Measurements from ENCODE around the gene DBI. TPM values are rescaled to one million over a fixed set of nuclear protein-coding genes. Genes with fewer than 3 reads are reported as not detected.
A peak's percentile ranks its signal among the peaks of the same experiment; 100 is the strongest.

Gene DBI
- polyA plus RNA-seq, 3 donors, result 126 to 436 (median 398) TPM

DNA sequence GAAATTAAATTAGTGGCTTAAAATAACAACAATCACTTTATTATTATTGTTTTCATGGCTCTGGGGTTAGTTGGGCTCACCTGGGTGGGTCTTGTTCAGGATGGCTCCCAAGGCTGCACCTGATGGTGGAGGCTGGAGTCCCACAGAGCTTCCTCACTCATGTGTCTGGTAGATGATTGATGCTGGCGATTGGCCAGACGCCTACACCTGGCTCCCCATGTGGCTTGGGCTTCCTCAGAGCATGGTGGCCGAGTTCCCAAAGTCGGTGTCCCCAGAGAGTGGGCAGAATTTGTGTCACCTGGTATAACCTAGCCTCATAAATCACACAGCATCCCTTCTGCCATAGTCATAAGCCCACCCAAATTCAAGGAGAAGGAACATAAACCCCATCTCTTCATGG, 18.2 kb downstream of the DBI start:
- peaks cover 29% of the 10 kb centered on the region for H3K4me1 Mint-ChIP-seq
- H3K79me2 ChIP-seq (ENCODE audit: insufficient read depth, low read length), result no peaks in the 10 kb centered on the region
- H3K4me3 Mint-ChIP-seq, result no peak overlapping the region
- intact Hi-C loops (cut with micrococcal nuclease), result no loop called here
- peak overlapping the region in 1 of 7 donors; percentile 63 for H3K27ac Mint-ChIP-seq
- H3K4me3 ChIP-seq (replicated peaks in 1 of 3; ENCODE audit: low read depth in 2 of 3, low read length in 3 of 3), result no peak overlapping the region
- DNase-seq, result no peak
- H3K27ac ChIP-seq (ENCODE audit: low read depth in 1 of 2, low read length in 2 of 2), result no peak overlapping the region
- no peaks in the 10 kb centered on the region for H3K9me3 ChIP-seq (replicated peaks in 1 of 2; ENCODE audit: control insufficient read depth in 1 of 2, insufficient read depth in 1 of 2, low read length in 2 of 2)
- no peaks in the 10 kb centered on the region for H3K36me3 ChIP-seq (replicated peaks in 1 of 2; ENCODE audit: control insufficient read depth in 1 of 2, insufficient read depth in 2 of 2, low read length in 2 of 2)
- H3K36me3 Mint-ChIP-seq, result no peaks in the 10 kb centered on the region
- no peak overlapping the region for H3K4me2 ChIP-seq (replicated peaks; ENCODE audit: extremely low read depth, low read length, poor library complexity, severe bottlenecking)
- H3K9me3 Mint-ChIP-seq, result no peaks in the 10 kb centered on the region
- H3K27me3 ChIP-seq (ENCODE audit: control insufficient read depth in 2 of 2, insufficient read depth in 2 of 2, low read length in 2 of 2), result no peaks in the 10 kb centered on the region
- no peaks in the 10 kb centered on the region for H4K20me1 ChIP-seq (ENCODE audit: insufficient read depth, low read length)
- no peak overlapping the region for H2AFZ ChIP-seq (ENCODE audit: insufficient read depth, low read depth, low read length, poor library complexity, severe bottlenecking)
- no peak overlapping the region for H3K9ac ChIP-seq (ENCODE audit: insufficient read depth, low read length, poor library complexity, severe bottlenecking)
- peaks cover 0 to 2% (median 0%) of the 10 kb centered on the region in 3 donors for H3K27me3 Mint-ChIP-seq (ENCODE audit: low read depth in 3 of 3)
- 78% methylated on average over 4 of the region's 4 CpGs for WGBS (ENCODE audit: insufficient coverage)
- peaks cover 23 to 32% of the 10 kb centered on the region in 2 donors for H3K4me1 ChIP-seq (ENCODE audit: control insufficient read depth in 1 of 2, insufficient read depth in 2 of 2, low read length in 2 of 2)
- TF ChIP-seq, protein P1, sequence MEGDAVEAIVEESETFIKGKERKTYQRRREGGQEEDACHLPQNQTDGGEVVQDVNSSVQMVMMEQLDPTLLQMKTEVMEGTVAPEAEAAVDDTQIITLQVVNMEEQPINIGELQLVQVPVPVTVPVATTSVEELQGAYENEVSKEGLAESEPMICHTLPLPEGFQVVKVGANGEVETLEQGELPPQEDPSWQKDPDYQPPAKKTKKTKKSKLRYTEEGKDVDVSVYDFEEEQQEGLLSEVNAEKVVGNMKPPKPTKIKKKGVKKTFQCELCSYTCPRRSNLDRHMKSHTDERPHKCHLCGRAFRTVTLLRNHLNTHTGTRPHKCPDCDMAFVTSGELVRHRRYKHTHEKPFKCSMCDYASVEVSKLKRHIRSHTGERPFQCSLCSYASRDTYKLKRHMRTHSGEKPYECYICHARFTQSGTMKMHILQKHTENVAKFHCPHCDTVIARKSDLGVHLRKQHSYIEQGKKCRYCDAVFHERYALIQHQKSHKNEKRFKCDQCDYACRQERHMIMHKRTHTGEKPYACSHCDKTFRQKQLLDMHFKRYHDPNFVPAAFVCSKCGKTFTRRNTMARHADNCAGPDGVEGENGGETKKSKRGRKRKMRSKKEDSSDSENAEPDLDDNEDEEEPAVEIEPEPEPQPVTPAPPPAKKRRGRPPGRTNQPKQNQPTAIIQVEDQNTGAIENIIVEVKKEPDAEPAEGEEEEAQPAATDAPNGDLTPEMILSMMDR (IDR thresholded peaks at IDR 0.05), result no peak

DNA sequence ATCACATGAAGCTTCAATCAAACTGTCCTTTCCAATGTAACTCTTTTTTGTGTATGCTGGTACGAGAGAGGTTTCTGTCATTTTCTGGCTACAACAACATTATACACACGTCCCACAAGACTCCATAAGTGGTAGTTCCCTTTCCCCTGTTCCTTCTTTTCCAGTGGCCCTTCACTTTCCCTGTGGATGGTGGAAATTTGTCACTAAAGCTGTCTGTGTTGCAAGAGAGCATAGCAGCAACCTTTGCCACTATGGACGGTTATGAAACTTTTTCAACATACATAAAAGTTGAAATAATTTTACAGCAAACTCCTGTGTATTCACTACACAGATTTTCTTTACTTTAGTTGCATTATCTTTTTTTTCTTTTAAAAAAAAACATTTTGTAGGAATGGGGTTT, 18.7 kb downstream of the DBI start:
- intact Hi-C loops (cut with micrococcal nuclease), result no loop called here
- Mint-ChIP-seq H3K4me1 (peaks cover 31% of the 10 kb centered on the region), H3K27me3 (ENCODE audit: low read depth in 3 of 3) (peaks cover 0 to 2% (median 0%) of the 10 kb centered on the region in 3 donors), H3K36me3 (no peaks in the 10 kb centered on the region), H3K9me3 (no peaks in the 10 kb centered on the region), H3K4me3 (no peak overlapping the region), H3K27ac (peak overlapping the region in 2 of 7 donors; percentile 32 to 51)
- DNase-seq, result no peak
- Histone ChIP-seq H3K27me3 (ENCODE audit: control insufficient read depth in 2 of 2, insufficient read depth in 2 of 2, low read length in 2 of 2) (no peaks in the 10 kb centered on the region), H4K20me1 (ENCODE audit: insufficient read depth, low read length) (no peaks in the 10 kb centered on the region), H3K79me2 (ENCODE audit: insufficient read depth, low read length) (no peaks in the 10 kb centered on the region), H3K4me2 (replicated peaks; ENCODE audit: extremely low read depth, low read length, poor library complexity, severe bottlenecking) (no peak overlapping the region), H3K9me3 (replicated peaks in 1 of 2; ENCODE audit: control insufficient read depth in 1 of 2, insufficient read depth in 1 of 2, low read length in 2 of 2) (no peaks in the 10 kb centered on the region), H3K4me3 (replicated peaks in 1 of 3; ENCODE audit: low read depth in 2 of 3, low read length in 3 of 3) (no peak overlapping the region), H3K4me1 (ENCODE audit: control insufficient read depth in 1 of 2, insufficient read depth in 2 of 2, low read length in 2 of 2) (peaks cover 23 to 32% of the 10 kb centered on the region in 2 donors), H3K27ac (ENCODE audit: low read depth in 1 of 2, low read length in 2 of 2) (no peak overlapping the region), H2AFZ (ENCODE audit: insufficient read depth, low read depth, low read length, poor library complexity, severe bottlenecking) (no peak overlapping the region), H3K36me3 (replicated peaks in 1 of 2; ENCODE audit: control insufficient read depth in 1 of 2, insufficient read depth in 2 of 2, low read length in 2 of 2) (no peaks in the 10 kb centered on the region), H3K9ac (ENCODE audit: insufficient read depth, low read length, poor library complexity, severe bottlenecking) (no peak overlapping the region)
- TF ChIP-seq, protein P1 (IDR thresholded peaks at IDR 0.05), result no peak
- WGBS (ENCODE audit: insufficient coverage), result no CpG with 5 or more reads among the region's 3 CpGs
